ENCODE data around the gene PEPD.

- TF ChIP-seq CTCF (IDR thresholded peaks at IDR 0.05) (no peak), ZFX (IDR thresholded peaks at IDR 0.05; ENCODE audit: borderline replicate concordance) (no peak)
Observed at GRCh38 chr19:33394006-33394722, 127.4 kb downstream of the PEPD start.
